ENCODE measurements around the gene NOXA1. TPM values are rescaled to one million over a fixed set of nuclear protein-coding genes. Genes with fewer than 3 reads are reported as not detected.

NOXA1 gene
- polyA plus RNA-seq, 3 donors: 1.3 to 9.4 (median 1.6) TPM

- no peak overlapping the region for H3K4me3 Mint-ChIP-seq
Observed at GRCh38 chr9:137415451-137415850, 7.7 kb upstream of the NOXA1 start.

DNA sequence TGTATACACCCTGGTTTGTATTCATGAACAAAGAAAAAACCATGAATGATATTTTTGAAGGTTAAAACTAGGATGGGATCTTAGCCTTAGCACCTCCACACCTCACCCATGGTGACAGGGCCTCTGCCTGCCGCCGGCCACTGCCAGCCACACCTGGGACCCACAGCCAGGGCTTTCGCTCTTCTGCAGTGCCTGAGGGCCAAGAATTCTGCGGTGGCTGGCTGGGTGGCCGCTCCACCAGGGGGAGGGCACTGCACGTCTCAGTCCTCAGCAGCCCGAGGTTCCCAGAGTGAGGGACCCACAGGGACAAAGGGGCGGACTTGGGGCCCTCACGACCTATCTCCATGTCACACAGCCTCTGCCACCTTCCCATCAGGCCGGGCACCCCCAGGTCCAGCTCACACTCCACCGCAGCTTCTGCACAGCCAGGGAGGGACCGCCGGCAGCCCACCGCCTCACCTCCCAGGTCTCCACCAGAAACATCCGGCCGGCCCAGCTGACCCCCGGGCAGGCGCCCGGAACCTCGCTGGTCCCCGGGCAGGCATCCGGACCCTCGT, 7.1 kb upstream of the NOXA1 start:
- Mint-ChIP-seq H3K4me3 (no peak overlapping the region), H3K4me1 (peaks cover 21% of the 10 kb centered on the region)
- H3K4me1 ChIP-seq (ENCODE audit: control insufficient read depth in 1 of 2, insufficient read depth in 2 of 2, low read length in 2 of 2): peaks cover 17 to 31% of the 10 kb centered on the region in 2 donors

More at GRCh38 chr9:137415451-137415850, 7.7 kb upstream of the NOXA1 start:
- Histone ChIP-seq H2AFZ (ENCODE audit: insufficient read depth, low read depth, low read length, poor library complexity, severe bottlenecking) (no peak overlapping the region), H3K79me2 (ENCODE audit: insufficient read depth, low read length) (peaks cover 7% of the 10 kb centered on the region), H3K9me3 (replicated peaks in 1 of 2; ENCODE audit: control insufficient read depth in 1 of 2, insufficient read depth in 1 of 2, low read length in 2 of 2) (no peaks in the 10 kb centered on the region), H3K4me1 (ENCODE audit: control insufficient read depth in 1 of 2, insufficient read depth in 2 of 2, low read length in 2 of 2) (peaks cover 18 to 36% of the 10 kb centered on the region in 2 donors), H3K4me2 (replicated peaks; ENCODE audit: extremely low read depth, low read length, poor library complexity, severe bottlenecking) (no peak overlapping the region), H3K4me3 (replicated peaks in 1 of 3; ENCODE audit: low read depth in 2 of 3, low read length in 3 of 3) (no peak overlapping the region), H3K9ac (ENCODE audit: insufficient read depth, low read length, poor library complexity, severe bottlenecking) (no peak overlapping the region), H3K36me3 (replicated peaks in 1 of 2; ENCODE audit: control insufficient read depth in 1 of 2, insufficient read depth in 2 of 2, low read length in 2 of 2) (no peaks in the 10 kb centered on the region), H3K27ac (ENCODE audit: low read depth in 1 of 2, low read length in 2 of 2) (no peak overlapping the region), H4K20me1 (ENCODE audit: insufficient read depth, low read length) (peaks cover 45% of the 10 kb centered on the region), H3K27me3 (ENCODE audit: control insufficient read depth in 2 of 2, insufficient read depth in 2 of 2, low read length in 2 of 2) (peaks cover 2 to 19% of the 10 kb centered on the region in 2 donors)
- intact Hi-C loops (cut with micrococcal nuclease): no loop called here
- peaks cover 16 to 48% (median 19%) of the 10 kb centered on the region in 3 donors for H3K27me3 Mint-ChIP-seq (ENCODE audit: low read depth in 3 of 3)
- peaks cover 2 to 5% of the 10 kb centered on the region in 2 donors for H3K36me3 Mint-ChIP-seq
- H3K9me3 Mint-ChIP-seq: peaks cover 0 to under 1% (median 0%) of the 10 kb centered on the region in 7 donors
- no peak for TF ChIP-seq CTCF (IDR thresholded peaks at IDR 0.05)
- 96% methylated on average over 4 of the region's 5 CpGs for WGBS (ENCODE audit: insufficient coverage)
- peak overlapping the region in 1 of 7 donors; percentile 25 for H3K27ac Mint-ChIP-seq
- DNase-seq: no peak
- peaks cover 21% of the 10 kb centered on the region for H3K4me1 Mint-ChIP-seq

More for the DNA sequence above, 7.1 kb upstream of the NOXA1 start:
- no peak for TF ChIP-seq CTCF (IDR thresholded peaks at IDR 0.05)
- Histone ChIP-seq H3K9ac (ENCODE audit: insufficient read depth, low read length, poor library complexity, severe bottlenecking) (no peak overlapping the region), H2AFZ (ENCODE audit: insufficient read depth, low read depth, low read length, poor library complexity, severe bottlenecking) (no peak overlapping the region), H3K9me3 (replicated peaks in 1 of 2; ENCODE audit: control insufficient read depth in 1 of 2, insufficient read depth in 1 of 2, low read length in 2 of 2) (no peaks in the 10 kb centered on the region), H3K27ac (ENCODE audit: low read depth in 1 of 2, low read length in 2 of 2) (no peak overlapping the region), H3K4me2 (replicated peaks; ENCODE audit: extremely low read depth, low read length, poor library complexity, severe bottlenecking) (no peak overlapping the region), H4K20me1 (ENCODE audit: insufficient read depth, low read length) (peaks cover 39% of the 10 kb centered on the region), H3K36me3 (replicated peaks in 1 of 2; ENCODE audit: control insufficient read depth in 1 of 2, insufficient read depth in 2 of 2, low read length in 2 of 2) (no peaks in the 10 kb centered on the region), H3K79me2 (ENCODE audit: insufficient read depth, low read length) (peaks cover 9% of the 10 kb centered on the region), H3K27me3 (ENCODE audit: control insufficient read depth in 2 of 2, insufficient read depth in 2 of 2, low read length in 2 of 2) (peaks cover 2 to 13% of the 10 kb centered on the region in 2 donors), H3K4me3 (replicated peaks in 1 of 3; ENCODE audit: low read depth in 2 of 3, low read length in 3 of 3) (no peak overlapping the region)
- Mint-ChIP-seq H3K36me3 (peaks cover 2 to 5% of the 10 kb centered on the region in 2 donors), H3K27ac (no peak overlapping the region), H3K27me3 (ENCODE audit: low read depth in 3 of 3) (peaks cover 14 to 42% (median 16%) of the 10 kb centered on the region in 3 donors), H3K9me3 (no peaks in the 10 kb centered on the region)
- intact Hi-C loops (cut with micrococcal nuclease): no loop called here
- DNase-seq: no peak
- WGBS (ENCODE audit: insufficient coverage): 98% methylated on average over 19 of the region's 23 CpGs
